GM12875 (cell line): ENCODE results near the gene NPAT.

Experiments used
- H3K4me3 ChIP-seq: one replicate; pipeline ENCODE4 v1.5.1; 2011; ENCODE audit warnings: low read depth, low read length, control low read depth
- CTCF ChIP-seq: IDR thresholded peaks from 2 replicates; pipeline ENCODE4 v1.5.1; 2011; ENCODE audit warnings: low read depth, mild to moderate bottlenecking, control low read depth, inconsistent platforms, low read length, moderate library complexity, borderline replicate concordance; ENCODE audit not compliant: insufficient read depth

The NPAT gene

GRCh38 chr11:108224911-108225786, 2.7 kb upstream of the NPAT start:
- peak overlapping the region; percentile 98 for H3K4me3 ChIP-seq
- TF ChIP-seq CTCF = no peak

DNA sequence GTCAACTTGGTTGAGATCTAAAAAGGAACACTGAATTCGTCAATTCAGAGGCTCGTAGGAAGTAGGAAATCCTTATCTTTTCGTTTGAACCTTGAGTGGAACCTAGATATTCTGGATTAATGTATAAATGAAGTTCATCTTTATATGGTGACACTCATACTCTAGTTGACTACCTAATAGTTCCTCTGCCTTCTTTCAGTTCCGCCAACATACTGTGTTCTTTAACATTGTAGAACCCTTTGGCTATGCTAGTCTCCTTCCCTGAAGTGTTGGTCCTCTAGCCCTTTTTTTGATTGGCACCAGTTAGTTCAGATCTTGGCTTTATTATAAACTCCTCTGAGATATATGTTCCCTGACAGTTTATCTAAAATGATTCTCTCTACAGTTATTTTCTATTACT, 1.9 kb upstream of the NPAT start:
- TF ChIP-seq CTCF = no peak
- peak overlapping the region; percentile 98 for H3K4me3 ChIP-seq

GRCh38 chr11:108223348-108224149, 1.1 kb upstream of the NPAT start:
- TF ChIP-seq CTCF = no peak
- H3K4me3 ChIP-seq = peak overlapping the region; percentile 98

DNA sequence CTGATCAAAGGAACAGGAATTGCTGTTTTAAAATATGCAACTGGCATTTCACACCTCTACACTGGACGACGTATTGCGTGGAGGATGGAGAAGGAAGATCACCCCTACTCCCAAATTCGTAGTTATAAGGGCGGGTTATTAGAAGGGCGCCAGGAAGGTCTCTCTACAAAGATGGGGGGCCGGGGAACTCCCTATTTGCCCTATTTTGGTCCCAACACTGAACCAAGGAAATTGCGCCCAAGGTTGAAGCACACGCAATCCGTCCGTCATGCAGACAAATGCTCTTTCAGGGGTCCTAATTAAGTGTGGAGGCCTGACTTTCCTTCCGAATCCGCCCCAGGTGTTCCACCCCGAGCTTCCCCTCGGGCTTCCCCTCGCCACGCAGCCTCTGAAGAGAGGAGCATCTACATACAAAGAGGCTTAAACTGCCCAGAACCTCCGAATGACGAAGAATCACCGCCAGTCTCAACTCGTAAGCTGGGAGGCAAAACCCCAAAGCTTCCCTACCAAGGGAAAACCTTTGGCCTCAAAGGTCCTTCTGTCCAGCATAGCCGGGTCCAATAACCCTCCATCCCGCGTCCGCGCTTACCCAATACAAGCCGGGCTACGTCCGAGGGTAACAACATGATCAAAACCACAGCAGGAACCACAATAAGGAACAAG, 396 bp downstream of the NPAT start:
- no peak for TF ChIP-seq CTCF
- H3K4me3 ChIP-seq = peak overlapping the region; percentile 80

GRCh38 chr11:108221371-108221770, 1.1 kb downstream of the NPAT start:
- no peak for TF ChIP-seq CTCF
- peak overlapping the region; percentile 80 for H3K4me3 ChIP-seq

DNA sequence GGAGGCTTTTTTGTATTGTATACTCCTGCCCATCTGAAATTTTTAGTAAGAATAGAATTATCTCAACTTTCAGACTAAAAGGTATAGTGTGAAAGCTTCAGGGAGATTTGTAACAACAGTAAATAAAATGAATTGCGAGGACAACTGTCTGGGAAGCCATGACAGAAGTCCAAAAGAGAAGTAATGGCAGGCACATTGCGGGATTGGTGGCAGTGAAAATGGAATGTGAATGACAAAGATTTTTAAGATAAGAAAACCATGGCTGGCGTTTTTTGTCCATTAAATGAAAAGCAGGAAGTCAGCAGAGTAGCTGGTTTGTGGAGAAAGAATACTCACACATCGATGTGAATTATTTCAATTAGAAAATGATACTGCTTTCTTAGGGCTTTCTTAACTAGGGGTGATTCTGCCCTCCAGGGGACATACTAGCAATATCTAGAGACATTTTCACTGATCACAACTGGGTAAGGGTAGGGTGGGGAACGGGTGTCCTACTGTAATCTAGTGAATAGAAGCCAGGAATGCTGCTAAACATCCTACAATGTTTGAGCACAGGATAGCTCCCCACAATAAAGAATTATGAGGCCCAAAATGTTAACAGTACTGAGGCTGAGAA, 1.6 kb downstream of the NPAT start:
- TF ChIP-seq CTCF = no peak
- peak overlapping the region; percentile 80 for H3K4me3 ChIP-seq
